Coronary artery (tissue), 2 donors: Measurements from ENCODE around the gene PPP1R14B.

Experiments used
- DNase-seq: peaks from one replicate; pipeline ENCODE4 v3.0.0-alpha.2; 2017; ENCODE audit warnings: low spot score
- H3K27ac ChIP-seq, 2 donors: fragments of 200-600 bp; sonication (generic); one replicate each; pipeline ENCODE4 v1.5.1; 2016 to 2019
- H3K4me3 ChIP-seq: fragments of 200-600 bp; sonication (generic); 2 replicates; pipeline ENCODE4 v1.5.1; 2016; ENCODE audit warnings: mild to moderate bottlenecking, moderate library complexity
- TF ChIP-seq, protein P1 (sequence below): fragments of 200-600 bp; sonication (generic); IDR thresholded peaks from one replicate; pipeline ENCODE4 v1.5.1; 2019; ENCODE audit warnings: antibody characterized with exemption

Gene PPP1R14B

DNA sequence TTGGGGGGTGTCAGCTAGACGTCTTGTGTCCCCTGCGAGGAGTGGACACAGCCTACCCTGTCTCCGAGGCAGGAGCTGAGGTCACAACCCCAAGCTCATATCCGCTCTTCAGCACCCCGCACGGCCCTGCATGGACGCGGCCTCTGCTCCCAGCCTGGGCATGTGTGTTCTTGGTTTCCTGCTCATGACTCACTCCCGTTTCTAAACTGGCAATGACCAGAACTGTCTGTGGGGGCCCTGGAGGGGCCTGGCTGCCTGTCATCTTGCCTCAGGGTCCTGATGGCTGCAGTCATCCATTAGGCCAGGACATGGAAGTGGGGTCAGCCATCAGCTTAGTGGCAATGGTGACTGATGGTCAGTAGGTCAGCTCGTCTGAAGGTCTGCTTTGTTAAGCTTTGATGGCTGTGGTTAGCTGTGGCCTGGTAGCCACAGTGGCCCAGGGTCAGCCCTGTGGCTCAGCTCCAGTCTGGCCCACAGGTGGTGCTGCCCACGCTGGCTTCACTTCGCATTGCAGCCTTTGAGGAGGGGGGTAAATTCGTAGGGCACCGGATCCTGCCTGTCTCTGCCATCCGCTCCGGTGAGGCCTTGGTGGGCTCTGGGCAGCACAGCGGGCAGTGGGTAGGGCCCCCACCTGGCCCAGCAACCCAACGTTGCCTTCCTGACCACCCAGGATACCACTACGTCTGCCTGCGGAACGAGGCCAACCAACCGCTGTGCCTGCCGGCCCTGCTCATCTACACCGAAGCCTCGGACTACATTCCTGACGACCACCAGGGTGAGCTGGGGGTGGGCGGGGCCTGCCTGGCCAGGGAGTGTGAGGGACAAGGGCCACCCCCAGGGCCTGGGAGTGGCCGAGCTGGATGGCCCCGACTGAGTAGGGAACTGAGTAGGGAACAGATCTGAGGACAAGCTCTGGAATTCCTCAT is 16.5 kb upstream of the PPP1R14B start:
- Histone ChIP-seq H3K27ac (no peak overlapping the region), H3K4me3 (no peak overlapping the region)
- no peak for DNase-seq
- TF ChIP-seq, protein P1, sequence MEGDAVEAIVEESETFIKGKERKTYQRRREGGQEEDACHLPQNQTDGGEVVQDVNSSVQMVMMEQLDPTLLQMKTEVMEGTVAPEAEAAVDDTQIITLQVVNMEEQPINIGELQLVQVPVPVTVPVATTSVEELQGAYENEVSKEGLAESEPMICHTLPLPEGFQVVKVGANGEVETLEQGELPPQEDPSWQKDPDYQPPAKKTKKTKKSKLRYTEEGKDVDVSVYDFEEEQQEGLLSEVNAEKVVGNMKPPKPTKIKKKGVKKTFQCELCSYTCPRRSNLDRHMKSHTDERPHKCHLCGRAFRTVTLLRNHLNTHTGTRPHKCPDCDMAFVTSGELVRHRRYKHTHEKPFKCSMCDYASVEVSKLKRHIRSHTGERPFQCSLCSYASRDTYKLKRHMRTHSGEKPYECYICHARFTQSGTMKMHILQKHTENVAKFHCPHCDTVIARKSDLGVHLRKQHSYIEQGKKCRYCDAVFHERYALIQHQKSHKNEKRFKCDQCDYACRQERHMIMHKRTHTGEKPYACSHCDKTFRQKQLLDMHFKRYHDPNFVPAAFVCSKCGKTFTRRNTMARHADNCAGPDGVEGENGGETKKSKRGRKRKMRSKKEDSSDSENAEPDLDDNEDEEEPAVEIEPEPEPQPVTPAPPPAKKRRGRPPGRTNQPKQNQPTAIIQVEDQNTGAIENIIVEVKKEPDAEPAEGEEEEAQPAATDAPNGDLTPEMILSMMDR: no peak

DNA sequence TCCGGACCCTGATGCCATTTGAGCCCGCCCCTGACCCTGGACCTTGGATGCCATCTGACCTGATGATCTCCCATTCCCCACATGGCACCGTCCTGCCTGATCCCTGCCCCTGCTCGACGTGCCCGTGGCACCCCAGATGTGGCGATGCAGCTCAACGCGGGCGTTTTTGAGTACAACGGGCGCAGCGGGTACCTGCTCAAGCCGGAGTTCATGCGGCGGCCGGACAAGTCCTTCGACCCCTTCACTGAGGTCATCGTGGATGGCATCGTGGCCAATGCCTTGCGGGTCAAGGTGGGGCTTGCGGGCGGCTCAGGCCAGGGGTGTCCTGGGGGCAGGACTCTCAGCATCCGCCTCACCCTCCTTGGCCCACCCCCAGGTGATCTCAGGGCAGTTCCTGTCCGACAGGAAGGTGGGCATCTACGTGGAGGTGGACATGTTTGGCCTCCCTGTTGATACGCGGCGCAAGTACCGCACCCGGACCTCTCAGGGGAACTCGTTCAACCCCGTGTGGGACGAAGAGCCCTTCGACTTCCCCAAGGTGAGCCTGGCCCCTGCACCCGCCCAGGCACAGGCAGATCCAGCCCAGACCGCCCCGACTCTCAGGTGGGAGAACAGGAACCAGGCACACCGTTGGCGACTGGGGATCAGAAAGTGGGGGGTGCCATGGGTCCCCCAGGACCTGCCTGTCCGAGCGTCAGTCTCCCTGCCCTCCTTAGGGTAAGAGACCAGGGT is 15.7 kb upstream of the PPP1R14B start:
- no peak overlapping the region for H3K4me3 ChIP-seq
- H3K27ac ChIP-seq: no peak overlapping the region
- TF ChIP-seq, protein P1: no peak
- no peak for DNase-seq

DNA sequence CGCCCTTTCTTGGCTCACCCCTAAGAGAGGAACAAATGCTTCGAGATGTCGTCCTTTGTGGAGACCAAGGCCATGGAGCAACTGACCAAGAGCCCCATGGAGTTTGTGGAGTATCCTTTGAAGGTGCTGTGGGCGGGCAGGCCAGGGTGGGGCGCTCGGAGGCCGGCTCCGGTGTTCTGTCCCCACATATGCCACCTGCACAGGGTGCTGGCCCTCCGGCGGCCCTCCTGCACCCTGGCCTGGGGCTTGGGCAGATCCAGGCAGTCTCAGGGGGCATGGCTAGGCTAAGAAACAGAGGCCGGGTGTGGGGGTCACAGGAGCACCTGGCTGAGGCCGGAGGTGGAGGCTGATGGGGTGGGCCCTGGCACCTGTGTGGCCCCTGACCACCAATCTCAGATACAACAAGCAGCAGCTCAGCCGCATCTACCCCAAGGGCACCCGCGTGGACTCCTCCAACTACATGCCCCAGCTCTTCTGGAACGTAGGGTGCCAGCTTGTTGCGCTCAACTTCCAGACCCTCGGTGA is 14.9 kb upstream of the PPP1R14B start:
- Histone ChIP-seq H3K27ac (no peak overlapping the region), H3K4me3 (no peak overlapping the region)
- TF ChIP-seq, protein P1: no peak
- DNase-seq: no peak

DNA sequence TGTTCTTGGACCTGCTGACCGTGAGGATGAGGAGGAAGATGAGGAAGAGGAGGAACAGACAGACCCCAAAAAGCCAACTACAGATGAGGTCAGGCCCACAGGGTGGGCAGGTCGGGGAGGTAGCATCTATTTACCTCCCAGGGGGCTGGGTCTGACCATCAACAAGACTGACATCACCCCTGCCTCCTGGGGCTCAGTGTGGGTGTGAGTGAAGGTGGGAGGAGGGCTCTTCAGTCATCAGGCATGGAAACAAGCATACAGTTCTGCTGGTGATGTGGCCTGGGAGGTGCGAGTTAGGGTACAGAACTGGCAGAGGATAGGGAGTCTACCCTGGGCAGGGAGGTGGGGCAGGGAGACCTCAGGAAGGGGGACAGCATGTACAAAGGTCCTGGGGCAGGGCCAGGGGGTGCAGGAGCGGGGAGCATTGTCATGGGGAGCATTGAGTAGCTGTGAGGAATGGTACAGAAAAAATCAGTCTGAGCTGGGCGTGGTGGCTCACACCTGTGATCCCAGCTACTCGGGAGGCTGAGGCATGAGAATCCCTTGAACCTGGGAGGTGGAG is 13.5 kb upstream of the PPP1R14B start:
- Histone ChIP-seq H3K27ac (no peak overlapping the region), H3K4me3 (no peak overlapping the region)
- no peak for DNase-seq
- TF ChIP-seq, protein P1: no peak

DNA sequence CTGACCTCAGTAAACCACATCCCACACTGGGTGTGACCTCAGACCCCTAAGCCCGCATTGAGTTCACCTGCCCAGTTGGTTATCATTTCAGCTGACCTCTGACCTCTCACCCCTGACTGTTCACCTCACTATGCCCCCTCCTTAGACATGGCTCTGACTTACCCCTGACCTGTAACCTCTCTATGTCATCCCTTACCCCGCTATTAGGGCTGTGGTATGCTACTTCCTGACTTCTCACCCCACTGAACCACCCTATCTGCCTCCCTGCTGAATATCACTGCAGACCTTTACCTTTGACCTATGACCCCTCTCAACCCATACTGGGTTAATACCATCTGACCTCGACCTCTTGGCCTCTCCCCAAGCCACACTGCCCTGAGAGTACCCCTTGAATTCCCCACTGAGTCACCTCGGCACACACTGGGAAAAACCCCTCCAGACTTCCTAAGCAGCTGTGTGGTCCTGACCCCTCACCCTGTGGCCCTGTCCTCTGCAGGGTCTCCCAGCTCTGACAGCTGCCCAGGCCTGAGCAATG is 12.9 kb upstream of the PPP1R14B start:
- Histone ChIP-seq H3K27ac (no peak overlapping the region), H3K4me3 (no peak overlapping the region)
- TF ChIP-seq, protein P1: no peak
- DNase-seq: no peak

GRCh38 chr11:64258946-64259532 is 12.3 kb upstream of the PPP1R14B start:
- TF ChIP-seq, protein P1: no peak
- Histone ChIP-seq H3K4me3 (no peak overlapping the region), H3K27ac (no peak overlapping the region)
- DNase-seq: no peak
